HepG2 (cell line): ENCODE measurements around the gene TAC3. TPM values are rescaled to one million over a fixed set of nuclear protein-coding genes. Genes with fewer than 3 reads are reported as not detected.

Experiments
- BCL6 ChIP-seq: IDR thresholded peaks from 2 replicates; pipeline ENCODE4 v1.6.1; 2016; ENCODE audit warnings: missing genetic modification reagents, missing compliant biosample characterization
- GLI4 ChIP-seq: sonication (generic); formaldehyde crosslinking; IDR thresholded peaks from 2 replicates; pipeline ENCODE4 v1.5.1; 2020; ENCODE audit warnings: missing genetic modification reagents, mild to moderate bottlenecking, moderate library complexity, borderline replicate concordance
- GZF1 ChIP-seq: sonication (generic); formaldehyde crosslinking; IDR thresholded peaks from 2 replicates; pipeline ENCODE4 v1.5.1; 2020; ENCODE audit warnings: mild to moderate bottlenecking, missing genetic modification reagents
- NCOA1 ChIP-seq: sonication (generic); formaldehyde crosslinking; IDR thresholded peaks from 2 replicates; pipeline ENCODE4 v1.9.0; 2021; ENCODE audit warnings: missing genetic modification reagents
- PHF5A ChIP-seq: IDR thresholded peaks from one replicate; pipeline ENCODE4 v1.6.1; 2018; ENCODE audit warnings: low read depth, missing genetic modification reagents; ENCODE audit not compliant: unreplicated experiment
- PLRG1 ChIP-seq: fragments of 450-650 bp; conservative IDR thresholded peaks from 2 replicates; pipeline ENCODE4 v1.6.1; 2016
- SETDB1 ChIP-seq: sonication (generic); formaldehyde crosslinking; IDR thresholded peaks from 2 replicates; pipeline ENCODE4 v1.5.1; 2020; ENCODE audit warnings: missing genetic modification reagents, mild to moderate bottlenecking, borderline replicate concordance
- SMAD3 ChIP-seq: sonication (generic); formaldehyde crosslinking; IDR thresholded peaks from 2 replicates; pipeline ENCODE4 v1.4.0; 2020; ENCODE audit warnings: missing genetic modification reagents
- TARDBP ChIP-seq: sonication (generic); formaldehyde crosslinking; IDR thresholded peaks from 2 replicates; pipeline ENCODE4 v1.8.0; 2022; ENCODE audit warnings: mild to moderate bottlenecking, missing genetic modification reagents
- TCF12 ChIP-seq, 2 experiments: fragments of 450-650 bp in 1 of 2; sonication (generic) in 1 of 2; formaldehyde crosslinking in 1 of 2; IDR thresholded peaks; 2 replicates each; pipeline versions ENCODE4 v1.6.1 to v1.8.0; 2017 to 2022; ENCODE audit warnings: antibody characterized with exemption in 1 of 2, mild to moderate bottlenecking in 1 of 2, missing genetic modification reagents in 1 of 2, moderate library complexity in 1 of 2
- ZKSCAN8 ChIP-seq: IDR thresholded peaks from 2 replicates; pipeline ENCODE4 v1.6.1; 2016; ENCODE audit warnings: borderline replicate concordance, missing genetic modification reagents, missing compliant biosample characterization
- ZNF224 ChIP-seq: sonication (generic); formaldehyde crosslinking; IDR thresholded peaks from 2 replicates; pipeline ENCODE4 v1.5.0; 2020; ENCODE audit warnings: mild to moderate bottlenecking, missing genetic modification reagents
- ZNF383 ChIP-seq: sonication (generic); formaldehyde crosslinking; IDR thresholded peaks from 2 replicates; pipeline ENCODE4 v1.4.0; 2020; ENCODE audit warnings: missing genetic modification reagents, mild to moderate bottlenecking, borderline replicate concordance
- ZNF468 ChIP-seq: sonication (generic); formaldehyde crosslinking; IDR thresholded peaks from 2 replicates; pipeline ENCODE4 v1.8.0; 2022; ENCODE audit warnings: mild to moderate bottlenecking, moderate library complexity, missing genetic modification reagents
- ZNF530 ChIP-seq: sonication (generic); formaldehyde crosslinking; IDR thresholded peaks from 2 replicates; pipeline ENCODE4 v1.5.0; 2020; ENCODE audit warnings: low read depth, mild to moderate bottlenecking, missing genetic modification reagents
- ZNF562 ChIP-seq: sonication (generic); formaldehyde crosslinking; IDR thresholded peaks from 2 replicates; pipeline ENCODE4 v1.8.0; 2022; ENCODE audit warnings: missing genetic modification reagents, borderline replicate concordance
- ZNF570 ChIP-seq: sonication (generic); formaldehyde crosslinking; IDR thresholded peaks from 2 replicates; pipeline ENCODE4 v1.4.0; 2020; ENCODE audit warnings: mild to moderate bottlenecking, missing genetic modification reagents, borderline replicate concordance
- polyA plus RNA-seq, 8 experiments: library from polyadenylated mRNA; depleted of rRNA in 3 of 8; stranded (reverse) in 7 of 8; unstranded in 1 of 8; fragments of >200 nt; fragmentation: Illumina TruSeq in 4 of 8; extraction: Trizol in 4 of 8; gene quantifications; 2 replicates each; pipeline versions ENCODE4 v1.2.1 to v1.2.3, GENCODE V29; 2011 to 2016; ENCODE audit warnings: low read depth in 4 of 8, missing spikeins in 1 of 8, mixed read lengths in 1 of 8; ENCODE audit not compliant: insufficient read depth in 1 of 8
- total RNA-seq, 5 experiments: library from RNA; depleted of rRNA; stranded (reverse); fragments of >200 nt; fragmentation: Illumina TruSeq; extraction: Trizol; gene quantifications; 2 replicates each; pipeline ENCODE4 v1.2.3, GENCODE V29; 2016; ENCODE audit warnings: low read depth in 1 of 5
- TF ChIP-seq, protein P1 (sequence below): IDR thresholded peaks from 2 replicates; pipeline ENCODE4 v1.6.1; 2018; ENCODE audit warnings: missing genetic modification reagents, mild to moderate bottlenecking, missing compliant biosample characterization
- TF ChIP-seq, protein P2 (sequence below): sonication (generic); formaldehyde crosslinking; IDR thresholded peaks from 2 replicates; pipeline ENCODE4 v1.8.0; 2022; ENCODE audit warnings: missing genetic modification reagents, mild to moderate bottlenecking, moderate library complexity, borderline replicate concordance
- TF ChIP-seq, protein P3 (sequence below): sonication (generic); formaldehyde crosslinking; conservative IDR thresholded peaks from 2 replicates; pipeline ENCODE4 v1.8.1; 2023; ENCODE audit warnings: missing genetic modification reagents
- TF ChIP-seq, protein P4 (sequence below): sonication (generic); formaldehyde crosslinking; IDR thresholded peaks from 2 replicates; pipeline ENCODE4 v1.4.0; 2020; ENCODE audit warnings: mild to moderate bottlenecking, missing genetic modification reagents
- TF ChIP-seq, protein P5 (sequence below): sonication (generic); formaldehyde crosslinking; IDR thresholded peaks from 2 replicates; pipeline ENCODE4 v1.5.1; 2020; ENCODE audit warnings: missing genetic modification reagents, mild to moderate bottlenecking, borderline replicate concordance

TAC3 gene
- total and polyA plus RNA-seq, 2 of the 13 experiments (the other 11 are each of a cell fraction or from before 2014, with no cell fraction given), result 0.13 to 0.15 TPM

DNA sequence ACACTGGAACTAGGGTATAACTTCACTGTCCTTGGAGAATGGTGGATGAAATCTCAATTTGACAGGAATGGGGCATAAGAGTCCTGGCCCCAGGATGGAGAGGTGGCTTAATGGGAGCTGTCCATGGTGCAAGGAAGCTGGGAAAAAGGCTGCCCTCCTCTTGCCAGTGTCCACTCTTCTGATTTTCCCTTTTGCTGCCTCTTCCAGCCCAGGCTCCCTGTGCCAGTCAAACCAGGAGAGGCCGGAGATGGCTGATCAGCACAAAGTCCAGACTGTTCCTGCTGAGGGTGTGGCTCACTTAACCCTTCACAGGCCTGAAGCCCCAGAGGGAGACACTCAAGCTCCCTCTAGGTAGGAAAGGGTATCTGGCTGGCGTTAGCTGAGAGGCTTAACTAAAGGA lies 33.6 kb upstream of the TAC3 start, which contains the start of gene MYO1A (continued):
- TF ChIP-seq, protein P1, sequence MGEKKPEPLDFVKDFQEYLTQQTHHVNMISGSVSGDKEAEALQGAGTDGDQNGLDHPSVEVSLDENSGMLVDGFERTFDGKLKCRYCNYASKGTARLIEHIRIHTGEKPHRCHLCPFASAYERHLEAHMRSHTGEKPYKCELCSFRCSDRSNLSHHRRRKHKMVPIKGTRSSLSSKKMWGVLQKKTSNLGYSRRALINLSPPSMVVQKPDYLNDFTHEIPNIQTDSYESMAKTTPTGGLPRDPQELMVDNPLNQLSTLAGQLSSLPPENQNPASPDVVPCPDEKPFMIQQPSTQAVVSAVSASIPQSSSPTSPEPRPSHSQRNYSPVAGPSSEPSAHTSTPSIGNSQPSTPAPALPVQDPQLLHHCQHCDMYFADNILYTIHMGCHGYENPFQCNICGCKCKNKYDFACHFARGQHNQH (CRISPR knock-in tag), result no peak; the same call in 1 of the 2 replicates
- TF ChIP-seq, protein P2, sequence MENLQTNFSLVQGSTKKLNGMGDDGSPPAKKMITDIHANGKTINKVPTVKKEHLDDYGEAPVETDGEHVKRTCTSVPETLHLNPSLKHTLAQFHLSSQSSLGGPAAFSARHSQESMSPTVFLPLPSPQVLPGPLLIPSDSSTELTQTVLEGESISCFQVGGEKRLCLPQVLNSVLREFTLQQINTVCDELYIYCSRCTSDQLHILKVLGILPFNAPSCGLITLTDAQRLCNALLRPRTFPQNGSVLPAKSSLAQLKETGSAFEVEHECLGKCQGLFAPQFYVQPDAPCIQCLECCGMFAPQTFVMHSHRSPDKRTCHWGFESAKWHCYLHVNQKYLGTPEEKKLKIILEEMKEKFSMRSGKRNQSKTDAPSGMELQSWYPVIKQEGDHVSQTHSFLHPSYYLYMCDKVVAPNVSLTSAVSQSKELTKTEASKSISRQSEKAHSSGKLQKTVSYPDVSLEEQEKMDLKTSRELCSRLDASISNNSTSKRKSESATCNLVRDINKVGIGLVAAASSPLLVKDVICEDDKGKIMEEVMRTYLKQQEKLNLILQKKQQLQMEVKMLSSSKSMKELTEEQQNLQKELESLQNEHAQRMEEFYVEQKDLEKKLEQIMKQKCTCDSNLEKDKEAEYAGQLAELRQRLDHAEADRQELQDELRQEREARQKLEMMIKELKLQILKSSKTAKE (CRISPR knock-in tag), result no peak
- no peak for TF ChIP-seq SMAD3 (CRISPR knock-in tag)
- no peak for TF ChIP-seq ZNF468 (CRISPR knock-in tag)
- TF ChIP-seq ZNF562, result no peak
- no peak for TF ChIP-seq NCOA1 (CRISPR knock-in tag)
- TF ChIP-seq ZNF570, result no peak
- TF ChIP-seq TCF12 (IDR thresholded peaks at IDR 0.05), result no peak
- TF ChIP-seq TCF12 (CRISPR knock-in tag; IDR thresholded peaks at IDR 0.05), result no peak
- no peak for TF ChIP-seq GZF1
- no peak for TF ChIP-seq TARDBP (CRISPR knock-in tag)
- TF ChIP-seq, protein P3, sequence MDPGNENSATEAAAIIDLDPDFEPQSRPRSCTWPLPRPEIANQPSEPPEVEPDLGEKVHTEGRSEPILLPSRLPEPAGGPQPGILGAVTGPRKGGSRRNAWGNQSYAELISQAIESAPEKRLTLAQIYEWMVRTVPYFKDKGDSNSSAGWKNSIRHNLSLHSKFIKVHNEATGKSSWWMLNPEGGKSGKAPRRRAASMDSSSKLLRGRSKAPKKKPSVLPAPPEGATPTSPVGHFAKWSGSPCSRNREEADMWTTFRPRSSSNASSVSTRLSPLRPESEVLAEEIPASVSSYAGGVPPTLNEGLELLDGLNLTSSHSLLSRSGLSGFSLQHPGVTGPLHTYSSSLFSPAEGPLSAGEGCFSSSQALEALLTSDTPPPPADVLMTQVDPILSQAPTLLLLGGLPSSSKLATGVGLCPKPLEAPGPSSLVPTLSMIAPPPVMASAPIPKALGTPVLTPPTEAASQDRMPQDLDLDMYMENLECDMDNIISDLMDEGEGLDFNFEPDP (CRISPR knock-in tag), result 0 out of 2 replicates have a peak, but pooled peaks have one; percentile 58
- TF ChIP-seq, protein P4, sequence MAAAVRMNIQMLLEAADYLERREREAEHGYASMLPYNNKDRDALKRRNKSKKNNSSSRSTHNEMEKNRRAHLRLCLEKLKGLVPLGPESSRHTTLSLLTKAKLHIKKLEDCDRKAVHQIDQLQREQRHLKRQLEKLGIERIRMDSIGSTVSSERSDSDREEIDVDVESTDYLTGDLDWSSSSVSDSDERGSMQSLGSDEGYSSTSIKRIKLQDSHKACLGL (CRISPR knock-in tag), result no peak
- 0 out of 2 replicates have a peak, but pooled peaks have one; percentile 20 for TF ChIP-seq BCL6 (CRISPR knock-in tag)
- TF ChIP-seq PHF5A, result no peak
- TF ChIP-seq ZKSCAN8 (CRISPR knock-in tag), result no peak
- TF ChIP-seq SETDB1, result no peak
- TF ChIP-seq ZNF224 (CRISPR knock-in tag), result no peak
- TF ChIP-seq, protein P5, sequence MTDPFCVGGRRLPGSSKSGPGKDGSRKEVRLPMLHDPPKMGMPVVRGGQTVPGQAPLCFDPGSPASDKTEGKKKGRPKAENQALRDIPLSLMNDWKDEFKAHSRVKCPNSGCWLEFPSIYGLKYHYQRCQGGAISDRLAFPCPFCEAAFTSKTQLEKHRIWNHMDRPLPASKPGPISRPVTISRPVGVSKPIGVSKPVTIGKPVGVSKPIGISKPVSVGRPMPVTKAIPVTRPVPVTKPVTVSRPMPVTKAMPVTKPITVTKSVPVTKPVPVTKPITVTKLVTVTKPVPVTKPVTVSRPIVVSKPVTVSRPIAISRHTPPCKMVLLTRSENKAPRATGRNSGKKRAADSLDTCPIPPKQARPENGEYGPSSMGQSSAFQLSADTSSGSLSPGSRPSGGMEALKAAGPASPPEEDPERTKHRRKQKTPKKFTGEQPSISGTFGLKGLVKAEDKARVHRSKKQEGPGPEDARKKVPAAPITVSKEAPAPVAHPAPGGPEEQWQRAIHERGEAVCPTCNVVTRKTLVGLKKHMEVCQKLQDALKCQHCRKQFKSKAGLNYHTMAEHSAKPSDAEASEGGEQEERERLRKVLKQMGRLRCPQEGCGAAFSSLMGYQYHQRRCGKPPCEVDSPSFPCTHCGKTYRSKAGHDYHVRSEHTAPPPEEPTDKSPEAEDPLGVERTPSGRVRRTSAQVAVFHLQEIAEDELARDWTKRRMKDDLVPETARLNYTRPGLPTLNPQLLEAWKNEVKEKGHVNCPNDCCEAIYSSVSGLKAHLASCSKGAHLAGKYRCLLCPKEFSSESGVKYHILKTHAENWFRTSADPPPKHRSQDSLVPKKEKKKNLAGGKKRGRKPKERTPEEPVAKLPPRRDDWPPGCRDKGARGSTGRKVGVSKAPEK (CRISPR knock-in tag), result no peak
- TF ChIP-seq ZNF383, result no peak
- TF ChIP-seq GLI4, result no peak
- no peak for TF ChIP-seq PLRG1
- no peak for TF ChIP-seq ZNF530
